ENCODE results near the gene PPP2R1A. TPM values are rescaled to one million over a fixed set of nuclear protein-coding genes. Genes with fewer than 3 reads are reported as not detected.

PPP2R1A gene
- total and polyA plus RNA-seq, 2 of the 13 experiments (the other 11 are each of a cell fraction or from before 2014, with no cell fraction given) = 86.7 to 130 TPM

DNA sequence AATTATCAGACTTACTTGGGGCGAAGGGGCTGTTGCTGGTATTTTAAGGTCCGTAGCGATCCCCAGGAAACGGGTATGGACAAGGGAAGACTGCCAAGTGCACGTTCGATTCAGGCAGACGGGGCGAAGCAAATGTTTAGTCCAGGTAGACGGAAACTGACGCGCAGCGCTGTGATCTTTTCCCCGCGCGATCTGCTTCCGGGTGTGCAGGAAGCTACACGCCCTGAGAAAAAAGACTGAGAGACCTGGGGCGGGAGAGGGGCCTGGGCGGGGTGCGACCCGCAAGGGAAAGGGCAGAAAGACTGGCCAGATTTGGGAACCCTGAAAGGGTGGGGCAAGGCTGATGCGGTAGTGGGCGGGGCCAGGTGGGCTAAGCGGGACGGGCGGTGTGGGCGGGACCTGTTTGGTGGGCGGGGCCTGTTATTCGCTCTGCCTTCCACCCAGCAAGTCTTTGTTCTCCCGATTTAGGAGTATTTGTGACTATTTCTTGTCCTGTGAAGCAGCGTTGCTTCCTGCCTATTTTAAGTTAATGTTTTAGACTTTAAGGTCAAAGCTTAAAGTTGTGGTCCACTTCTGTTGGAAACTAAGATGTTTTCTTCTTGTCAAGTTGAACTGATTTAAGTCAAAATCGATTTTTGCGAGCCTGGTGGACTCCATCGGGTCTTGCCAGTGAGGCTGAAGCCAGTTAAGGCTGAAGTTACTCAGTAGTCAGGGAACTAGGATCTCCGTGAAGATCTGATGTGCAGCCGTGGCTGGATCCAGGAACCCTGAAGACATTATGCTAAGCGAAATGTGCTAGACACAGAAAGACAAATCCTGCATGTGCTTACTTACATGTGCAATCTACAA is 18.3 kb upstream of the PPP2R1A start, which contains the start of gene ZNF836 (continued):
- TF ChIP-seq FOXA1 (IDR thresholded peaks at IDR 0.05) (no peak), FOXA1 (CRISPR knock-in tag; IDR thresholded peaks at IDR 0.05) (no peak), ADNP (CRISPR knock-in tag; IDR thresholded peaks at IDR 0.05) (no peak), ZFX (CRISPR knock-in tag; IDR thresholded peaks at IDR 0.05; ENCODE audit: low read depth) (peak; percentile 23; the same call in 1 of the 2 replicates), KLF11 (CRISPR knock-in tag; IDR thresholded peaks at IDR 0.05) (no peak), PAX8 (CRISPR knock-in tag; IDR thresholded peaks at IDR 0.05; ENCODE audit: borderline replicate concordance) (no peak), ZNF703 (CRISPR knock-in tag; IDR thresholded peaks at IDR 0.05; ENCODE audit: borderline replicate concordance) (no peak), MEF2D (CRISPR knock-in tag; IDR thresholded peaks at IDR 0.05) (no peak), HNRNPK (IDR thresholded peaks at IDR 0.05; ENCODE audit: low read depth, low read length, poor library complexity, severe bottlenecking) (no peak), SP1 (IDR thresholded peaks at IDR 0.05) (no peak), SP1 (CRISPR knock-in tag; IDR thresholded peaks at IDR 0.05) (peak; percentile 45; the same call in 1 of the 2 replicates), BRD4 (CRISPR knock-in tag; IDR thresholded peaks at IDR 0.05) (0 out of 2 replicates have a peak, but pooled peaks have one; percentile 13)
- TF ChIP-seq, protein P1, sequence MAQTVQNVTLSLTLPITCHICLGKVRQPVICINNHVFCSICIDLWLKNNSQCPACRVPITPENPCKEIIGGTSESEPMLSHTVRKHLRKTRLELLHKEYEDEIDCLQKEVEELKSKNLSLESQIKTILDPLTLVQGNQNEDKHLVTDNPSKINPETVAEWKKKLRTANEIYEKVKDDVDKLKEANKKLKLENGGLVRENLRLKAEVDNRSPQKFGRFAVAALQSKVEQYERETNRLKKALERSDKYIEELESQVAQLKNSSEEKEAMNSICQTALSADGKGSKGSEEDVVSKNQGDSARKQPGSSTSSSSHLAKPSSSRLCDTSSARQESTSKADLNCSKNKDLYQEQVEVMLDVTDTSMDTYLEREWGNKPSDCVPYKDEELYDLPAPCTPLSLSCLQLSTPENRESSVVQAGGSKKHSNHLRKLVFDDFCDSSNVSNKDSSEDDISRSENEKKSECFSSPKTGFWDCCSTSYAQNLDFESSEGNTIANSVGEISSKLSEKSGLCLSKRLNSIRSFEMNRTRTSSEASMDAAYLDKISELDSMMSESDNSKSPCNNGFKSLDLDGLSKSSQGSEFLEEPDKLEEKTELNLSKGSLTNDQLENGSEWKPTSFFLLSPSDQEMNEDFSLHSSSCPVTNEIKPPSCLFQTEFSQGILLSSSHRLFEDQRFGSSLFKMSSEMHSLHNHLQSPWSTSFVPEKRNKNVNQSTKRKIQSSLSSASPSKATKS (CRISPR knock-in tag; IDR thresholded peaks at IDR 0.05) = no peak
- TF ChIP-seq, protein P2, sequence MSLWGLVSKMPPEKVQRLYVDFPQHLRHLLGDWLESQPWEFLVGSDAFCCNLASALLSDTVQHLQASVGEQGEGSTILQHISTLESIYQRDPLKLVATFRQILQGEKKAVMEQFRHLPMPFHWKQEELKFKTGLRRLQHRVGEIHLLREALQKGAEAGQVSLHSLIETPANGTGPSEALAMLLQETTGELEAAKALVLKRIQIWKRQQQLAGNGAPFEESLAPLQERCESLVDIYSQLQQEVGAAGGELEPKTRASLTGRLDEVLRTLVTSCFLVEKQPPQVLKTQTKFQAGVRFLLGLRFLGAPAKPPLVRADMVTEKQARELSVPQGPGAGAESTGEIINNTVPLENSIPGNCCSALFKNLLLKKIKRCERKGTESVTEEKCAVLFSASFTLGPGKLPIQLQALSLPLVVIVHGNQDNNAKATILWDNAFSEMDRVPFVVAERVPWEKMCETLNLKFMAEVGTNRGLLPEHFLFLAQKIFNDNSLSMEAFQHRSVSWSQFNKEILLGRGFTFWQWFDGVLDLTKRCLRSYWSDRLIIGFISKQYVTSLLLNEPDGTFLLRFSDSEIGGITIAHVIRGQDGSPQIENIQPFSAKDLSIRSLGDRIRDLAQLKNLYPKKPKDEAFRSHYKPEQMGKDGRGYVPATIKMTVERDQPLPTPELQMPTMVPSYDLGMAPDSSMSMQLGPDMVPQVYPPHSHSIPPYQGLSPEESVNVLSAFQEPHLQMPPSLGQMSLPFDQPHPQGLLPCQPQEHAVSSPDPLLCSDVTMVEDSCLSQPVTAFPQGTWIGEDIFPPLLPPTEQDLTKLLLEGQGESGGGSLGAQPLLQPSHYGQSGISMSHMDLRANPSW (CRISPR knock-in tag; IDR thresholded peaks at IDR 0.05; ENCODE audit: borderline replicate concordance) = no peak
- TF ChIP-seq, protein P3, sequence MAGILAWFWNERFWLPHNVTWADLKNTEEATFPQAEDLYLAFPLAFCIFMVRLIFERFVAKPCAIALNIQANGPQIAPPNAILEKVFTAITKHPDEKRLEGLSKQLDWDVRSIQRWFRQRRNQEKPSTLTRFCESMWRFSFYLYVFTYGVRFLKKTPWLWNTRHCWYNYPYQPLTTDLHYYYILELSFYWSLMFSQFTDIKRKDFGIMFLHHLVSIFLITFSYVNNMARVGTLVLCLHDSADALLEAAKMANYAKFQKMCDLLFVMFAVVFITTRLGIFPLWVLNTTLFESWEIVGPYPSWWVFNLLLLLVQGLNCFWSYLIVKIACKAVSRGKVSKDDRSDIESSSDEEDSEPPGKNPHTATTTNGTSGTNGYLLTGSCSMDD (CRISPR knock-in tag; IDR thresholded peaks at IDR 0.05) = no peak
- TF ChIP-seq, protein P4, sequence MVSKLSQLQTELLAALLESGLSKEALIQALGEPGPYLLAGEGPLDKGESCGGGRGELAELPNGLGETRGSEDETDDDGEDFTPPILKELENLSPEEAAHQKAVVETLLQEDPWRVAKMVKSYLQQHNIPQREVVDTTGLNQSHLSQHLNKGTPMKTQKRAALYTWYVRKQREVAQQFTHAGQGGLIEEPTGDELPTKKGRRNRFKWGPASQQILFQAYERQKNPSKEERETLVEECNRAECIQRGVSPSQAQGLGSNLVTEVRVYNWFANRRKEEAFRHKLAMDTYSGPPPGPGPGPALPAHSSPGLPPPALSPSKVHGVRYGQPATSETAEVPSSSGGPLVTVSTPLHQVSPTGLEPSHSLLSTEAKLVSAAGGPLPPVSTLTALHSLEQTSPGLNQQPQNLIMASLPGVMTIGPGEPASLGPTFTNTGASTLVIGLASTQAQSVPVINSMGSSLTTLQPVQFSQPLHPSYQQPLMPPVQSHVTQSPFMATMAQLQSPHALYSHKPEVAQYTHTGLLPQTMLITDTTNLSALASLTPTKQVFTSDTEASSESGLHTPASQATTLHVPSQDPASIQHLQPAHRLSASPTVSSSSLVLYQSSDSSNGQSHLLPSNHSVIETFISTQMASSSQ (IDR thresholded peaks at IDR 0.05; ENCODE audit: low read depth) = no peak
- TF ChIP-seq, protein P4 (CRISPR knock-in tag; IDR thresholded peaks at IDR 0.05; ENCODE audit: borderline replicate concordance) = no peak

Data from HepG2 (cell line).